Urinary bladder (tissue), 4 donors: ENCODE measurements around the gene ABLIM2. TPM values are rescaled to one million over a fixed set of nuclear protein-coding genes. Genes with fewer than 3 reads are reported as not detected.

Source experiments
- DNase-seq: peaks from one replicate; pipeline ENCODE4 v3.0.0-alpha.2; 2015; ENCODE audit errors: extremely low spot score
- H3K27ac ChIP-seq: one replicate; pipeline ENCODE4 v1.5.1; 2013; ENCODE audit warnings: low read depth, mild to moderate bottlenecking, moderate library complexity
- H3K36me3 ChIP-seq: one replicate; pipeline ENCODE4 v1.6.1; 2013; ENCODE audit warnings: mild to moderate bottlenecking, moderate library complexity; ENCODE audit not compliant: insufficient read depth
- H3K4me1 ChIP-seq: one replicate; pipeline ENCODE4 v1.6.1; 2013; ENCODE audit warnings: mild to moderate bottlenecking, moderate library complexity; ENCODE audit not compliant: insufficient read depth
- H3K4me3 ChIP-seq: one replicate; pipeline ENCODE4 v1.5.1; 2013; ENCODE audit warnings: low read depth, low read length
- WGBS: extraction: QIAGEN DNeasy Blood & Tissue Kit; methylation state at CpG from one replicate; pipeline ENCODE4 v1.1.7; 2013; 5-methylcytosine and 5-hydroxymethylcytosine counted together
- polyA plus RNA-seq: library from polyadenylated mRNA; stranded (reverse); fragments of 200-250 nt; gene quantifications from one replicate; pipeline ENCODE4 v1.2.3, GENCODE V29; 2013
- total RNA-seq: library from RNA; depleted of rRNA; stranded (reverse); fragments of >200 nt; gene quantifications from one replicate; pipeline ENCODE4 v1.2.3, GENCODE V29; 2014
- donor health status: healthy with polysubstance abuse.
- donor health status: healthy.

The ABLIM2 gene
- total and polyA plus RNA-seq, 2 donors: 1.1 to 5.9 TPM

- no peak for DNase-seq
- Histone ChIP-seq H3K4me1 (no peaks in the 10 kb centered on the region), H3K27ac (no peak overlapping the region), H3K4me3 (no peak overlapping the region), H3K36me3 (no peaks in the 10 kb centered on the region)
- WGBS: 93% methylated on average over 23 of the region's 23 CpGs
These were observed 126.2 kb downstream of the ABLIM2 start for GRCh38 chr4:8032381-8032780.

- DNase-seq: no peak
- H3K27ac ChIP-seq: no peak overlapping the region
- no peak overlapping the region for H3K4me3 ChIP-seq
- no peaks in the 10 kb centered on the region for H3K36me3 ChIP-seq
- no peaks in the 10 kb centered on the region for H3K4me1 ChIP-seq
- 84% methylated on average over 22 of the region's 22 CpGs for WGBS
These were observed 128.4 kb downstream of the ABLIM2 start for GRCh38 chr4:8030121-8030781.

- WGBS: 78% methylated on average over 12 of the region's 12 CpGs
- Histone ChIP-seq H3K27ac (no peak overlapping the region), H3K4me1 (no peaks in the 10 kb centered on the region), H3K36me3 (no peaks in the 10 kb centered on the region), H3K4me3 (no peak overlapping the region)
- no peak for DNase-seq
These were observed 128.9 kb downstream of the ABLIM2 start for GRCh38 chr4:8029689-8030088.

GRCh38 chr4:8028884-8029568 is 129.6 kb downstream of the ABLIM2 start:
- H3K4me1 ChIP-seq: no peaks in the 10 kb centered on the region
- DNase-seq: no peak
- no peak overlapping the region for H3K4me3 ChIP-seq
- H3K36me3 ChIP-seq: no peaks in the 10 kb centered on the region
- no peak overlapping the region for H3K27ac ChIP-seq
- 64% methylated on average over 20 of the region's 20 CpGs for WGBS

- no peak for DNase-seq
- Histone ChIP-seq H3K27ac (no peak overlapping the region), H3K4me3 (no peak overlapping the region), H3K4me1 (no peaks in the 10 kb centered on the region), H3K36me3 (no peaks in the 10 kb centered on the region)
- WGBS: 95% methylated on average over 2 of the region's 2 CpGs
These were observed 130.2 kb downstream of the ABLIM2 start for GRCh38 chr4:8028368-8028767.

- no peaks in the 10 kb centered on the region for H3K36me3 ChIP-seq
- no peak overlapping the region for H3K4me3 ChIP-seq
- H3K27ac ChIP-seq: no peak overlapping the region
- DNase-seq: no peak
- WGBS: 78% methylated on average over 3 of the region's 3 CpGs
- H3K4me1 ChIP-seq: no peaks in the 10 kb centered on the region
These were observed 132.2 kb downstream of the ABLIM2 start for GRCh38 chr4:8026453-8026852.

- Histone ChIP-seq H3K4me1 (no peaks in the 10 kb centered on the region), H3K4me3 (no peak overlapping the region), H3K36me3 (no peaks in the 10 kb centered on the region), H3K27ac (no peak overlapping the region)
- no peak for DNase-seq
- 85% methylated on average over 9 of the region's 9 CpGs for WGBS
These were observed 132.9 kb downstream of the ABLIM2 start for GRCh38 chr4:8025668-8026067.

GRCh38 chr4:8024073-8024786 is 134.4 kb downstream of the ABLIM2 start:
- H3K27ac ChIP-seq: no peak overlapping the region
- no peak overlapping the region for H3K4me3 ChIP-seq
- DNase-seq: no peak
- 64% methylated on average over 25 of the region's 25 CpGs for WGBS
- H3K36me3 ChIP-seq: no peaks in the 10 kb centered on the region
- H3K4me1 ChIP-seq: no peaks in the 10 kb centered on the region

- WGBS: 78% methylated on average over 8 of the region's 8 CpGs
These were observed 134.9 kb downstream of the ABLIM2 start for GRCh38 chr4:8023696-8024033.

GRCh38 chr4:8022767-8023695 is 135.6 kb downstream of the ABLIM2 start:
- no peak for DNase-seq
- Histone ChIP-seq H3K36me3 (no peaks in the 10 kb centered on the region), H3K4me3 (no peak overlapping the region), H3K27ac (no peak overlapping the region), H3K4me1 (no peaks in the 10 kb centered on the region)
- WGBS: 89% methylated on average over 29 of the region's 29 CpGs

More at GRCh38 chr4:8023696-8024033, 134.9 kb downstream of the ABLIM2 start:
- Histone ChIP-seq H3K36me3 (no peaks in the 10 kb centered on the region), H3K4me1 (no peaks in the 10 kb centered on the region), H3K4me3 (no peak overlapping the region), H3K27ac (no peak overlapping the region)
- DNase-seq: no peak

GRCh38 chr4:8021796-8022195 is 136.8 kb downstream of the ABLIM2 start:
- H3K27ac ChIP-seq: no peak overlapping the region
- WGBS: 68% methylated on average over 13 of the region's 13 CpGs
- DNase-seq: no peak
- no peaks in the 10 kb centered on the region for H3K36me3 ChIP-seq
- no peaks in the 10 kb centered on the region for H3K4me1 ChIP-seq
- no peak overlapping the region for H3K4me3 ChIP-seq

GRCh38 chr4:8019396-8020365 is 138.9 kb downstream of the ABLIM2 start:
- no peak overlapping the region for H3K4me3 ChIP-seq
- DNase-seq: peak; percentile 13
- 79% methylated on average over 24 of the region's 24 CpGs for WGBS
- no peak overlapping the region for H3K27ac ChIP-seq
- H3K4me1 ChIP-seq: no peaks in the 10 kb centered on the region
- no peaks in the 10 kb centered on the region for H3K36me3 ChIP-seq
